HEK293 (cell line): ENCODE measurements around the gene TSPAN14.

ENCODE experiments used
- CTCF ChIA-PET: fragments of 350-600 bp; formaldehyde crosslinking; extraction: SDS; loops from one replicate; lab custom pipeline; 2021; ENCODE audit warnings: antibody characterized with exemption; lab: Yijun Ruan, JAX
- POLR2A ChIA-PET: fragments of 300-600 bp; formaldehyde crosslinking; extraction: SDS; loops from one replicate; lab custom pipeline; 2020; ENCODE audit warnings: antibody characterized with exemption, inconsistent platforms; lab: Yijun Ruan, JAX
- H3K27ac ChIP-seq: fragments of 200-500 bp; sonication (Bioruptor generic); 2 replicates; pipeline ENCODE4 v1.5.1; 2014; ENCODE audit warnings: low read depth, low read length, control low read depth, inconsistent platforms; ENCODE audit errors: extremely low read depth
- H3K36me3 ChIP-seq, 2 experiments: fragments of 200-500 bp in 1 of 2; sonication (Bioruptor generic) in 1 of 2; 1 replicate in 1 of 2; 2 replicates in 1 of 2; pipeline ENCODE4 v1.5.1; 2014 to 2017; ENCODE audit warnings: inconsistent platforms in 2 of 2, low read length in 2 of 2; ENCODE audit not compliant: control insufficient read depth in 2 of 2, insufficient read depth in 1 of 2
- H3K4me1 ChIP-seq: fragments of 200-500 bp; sonication (Bioruptor generic); 2 replicates; pipeline ENCODE4 v1.5.1; 2014; ENCODE audit warnings: mild to moderate bottlenecking, low read length, inconsistent platforms; ENCODE audit not compliant: control insufficient read depth, insufficient read depth
- H3K4me3 ChIP-seq: 2 replicates; pipeline ENCODE4 v1.5.1; 2011; ENCODE audit warnings: low read depth, mild to moderate bottlenecking, control low read depth, low read length, moderate library complexity
- H3K9me3 ChIP-seq: fragments of 200-500 bp; sonication (Bioruptor generic); 2 replicates; pipeline ENCODE4 v1.5.1; 2014; ENCODE audit warnings: low read depth, low read length, inconsistent platforms; ENCODE audit not compliant: control insufficient read depth, insufficient read depth
- MEIS1 ChIP-seq: sonication (generic); formaldehyde crosslinking; IDR thresholded peaks from 2 replicates; pipeline ENCODE4 v1.8.1; 2022; ENCODE audit warnings: missing genetic modification reagents, mild to moderate bottlenecking, borderline replicate concordance
- ZNF202 ChIP-seq: fragments of 450-650 bp; formaldehyde crosslinking; IDR thresholded peaks from 2 replicates; pipeline ENCODE4 v1.5.1; 2016; ENCODE audit warnings: missing biosample characterization, missing genetic modification characterization, borderline replicate concordance
- ZNF23 ChIP-seq: fragments of 450-650 bp; formaldehyde crosslinking; IDR thresholded peaks from 2 replicates; pipeline ENCODE4 v1.5.1; 2016; ENCODE audit warnings: missing biosample characterization, missing genetic modification characterization, borderline replicate concordance
- ZNF341 ChIP-seq: fragments of 450-650 bp; formaldehyde crosslinking; IDR thresholded peaks from 2 replicates; pipeline ENCODE4; 2016; ENCODE audit warnings: low read depth, missing biosample characterization, missing genetic modification characterization
- ZNF433 ChIP-seq: fragments of 450-650 bp; formaldehyde crosslinking; IDR thresholded peaks from 2 replicates; pipeline ENCODE4 v1.5.1; 2016; ENCODE audit warnings: missing biosample characterization, missing genetic modification characterization, low read depth
- ZNF549 ChIP-seq: fragments of 450-650 bp; IDR thresholded peaks from 2 replicates; pipeline ENCODE4 v1.5.1; 2018; ENCODE audit warnings: missing biosample characterization, missing genetic modification characterization, mild to moderate bottlenecking, inconsistent platforms, moderate library complexity
- TF ChIP-seq, protein P1 (sequence below): fragments of 450-650 bp; formaldehyde crosslinking; IDR thresholded peaks from 2 replicates; pipeline ENCODE4 v1.5.1; 2016; ENCODE audit warnings: missing biosample characterization, missing genetic modification characterization
- TF ChIP-seq, protein P2 (sequence below): fragments of 450-650 bp; formaldehyde crosslinking; IDR thresholded peaks from 2 replicates; pipeline ENCODE4 v1.5.1; 2016; ENCODE audit warnings: missing biosample characterization, missing genetic modification characterization
- TF ChIP-seq, protein P3 (sequence below): fragments of 450-650 bp; formaldehyde crosslinking; IDR thresholded peaks from 2 replicates; pipeline ENCODE4 v1.5.0; 2017; ENCODE audit warnings: missing biosample characterization, missing genetic modification characterization, borderline replicate concordance
- TF ChIP-seq, protein P4 (sequence below): fragments of 450-650 bp; formaldehyde crosslinking; IDR thresholded peaks from 2 replicates; pipeline ENCODE4 v1.5.1; 2016; ENCODE audit warnings: missing biosample characterization, missing genetic modification characterization

Gene TSPAN14

DNA sequence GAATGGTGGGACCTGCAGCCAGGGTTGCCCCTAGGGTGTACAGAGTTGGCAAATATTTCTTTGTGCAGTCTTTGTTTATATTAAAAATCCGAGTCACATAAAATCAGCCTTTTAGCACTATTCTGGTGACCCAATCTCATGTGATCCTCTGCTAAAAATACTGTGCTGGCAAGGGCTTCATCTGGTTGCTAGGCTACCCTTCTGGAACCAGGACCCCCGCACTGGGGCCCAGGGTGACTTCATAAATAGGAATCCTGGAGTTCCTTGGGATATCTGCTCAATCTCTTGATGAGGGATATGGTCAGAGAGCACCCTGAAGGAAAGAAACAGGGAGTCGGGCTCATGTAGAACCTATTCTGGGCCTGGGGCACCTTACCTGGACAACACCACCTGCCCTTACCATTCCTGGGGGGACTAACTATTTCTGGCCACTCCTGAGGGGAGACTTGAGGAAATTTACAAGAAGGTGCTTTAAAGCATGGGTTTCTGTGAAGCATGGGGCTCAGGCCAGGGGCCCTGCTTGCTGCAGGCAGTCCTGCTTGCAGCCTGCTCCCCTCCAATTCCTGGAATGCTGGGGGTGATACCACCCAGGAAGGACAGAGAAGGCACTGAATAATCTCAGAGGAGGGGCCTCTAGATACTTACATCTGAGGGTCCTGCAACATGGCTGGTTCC lies 128.3 kb downstream of the TSPAN14 start:
- ChIA-PET POLR2A (no interaction called here), CTCF (no interaction called here)
- H3K9me3 ChIP-seq: no peaks in the 10 kb centered on the region
- no peaks in the 10 kb centered on the region for H3K36me3 ChIP-seq
- no peaks in the 10 kb centered on the region for H3K4me1 ChIP-seq
- H3K27ac ChIP-seq: no peak overlapping the region
- no peak overlapping the region for H3K4me3 ChIP-seq
- TF ChIP-seq, protein P1, sequence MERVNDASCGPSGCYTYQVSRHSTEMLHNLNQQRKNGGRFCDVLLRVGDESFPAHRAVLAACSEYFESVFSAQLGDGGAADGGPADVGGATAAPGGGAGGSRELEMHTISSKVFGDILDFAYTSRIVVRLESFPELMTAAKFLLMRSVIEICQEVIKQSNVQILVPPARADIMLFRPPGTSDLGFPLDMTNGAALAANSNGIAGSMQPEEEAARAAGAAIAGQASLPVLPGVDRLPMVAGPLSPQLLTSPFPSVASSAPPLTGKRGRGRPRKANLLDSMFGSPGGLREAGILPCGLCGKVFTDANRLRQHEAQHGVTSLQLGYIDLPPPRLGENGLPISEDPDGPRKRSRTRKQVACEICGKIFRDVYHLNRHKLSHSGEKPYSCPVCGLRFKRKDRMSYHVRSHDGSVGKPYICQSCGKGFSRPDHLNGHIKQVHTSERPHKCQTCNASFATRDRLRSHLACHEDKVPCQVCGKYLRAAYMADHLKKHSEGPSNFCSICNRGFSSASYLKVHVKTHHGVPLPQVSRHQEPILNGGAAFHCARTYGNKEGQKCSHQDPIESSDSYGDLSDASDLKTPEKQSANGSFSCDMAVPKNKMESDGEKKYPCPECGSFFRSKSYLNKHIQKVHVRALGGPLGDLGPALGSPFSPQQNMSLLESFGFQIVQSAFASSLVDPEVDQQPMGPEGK (tag by site-specific recombination): no peak
- TF ChIP-seq, protein P2, sequence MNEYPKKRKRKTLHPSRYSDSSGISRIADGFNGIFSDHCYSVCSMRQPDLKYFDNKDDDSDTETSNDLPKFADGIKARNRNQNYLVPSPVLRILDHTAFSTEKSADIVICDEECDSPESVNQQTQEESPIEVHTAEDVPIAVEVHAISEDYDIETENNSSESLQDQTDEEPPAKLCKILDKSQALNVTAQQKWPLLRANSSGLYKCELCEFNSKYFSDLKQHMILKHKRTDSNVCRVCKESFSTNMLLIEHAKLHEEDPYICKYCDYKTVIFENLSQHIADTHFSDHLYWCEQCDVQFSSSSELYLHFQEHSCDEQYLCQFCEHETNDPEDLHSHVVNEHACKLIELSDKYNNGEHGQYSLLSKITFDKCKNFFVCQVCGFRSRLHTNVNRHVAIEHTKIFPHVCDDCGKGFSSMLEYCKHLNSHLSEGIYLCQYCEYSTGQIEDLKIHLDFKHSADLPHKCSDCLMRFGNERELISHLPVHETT (tag by site-specific recombination): no peak
- TF ChIP-seq ZNF341 (tag by site-specific recombination) (no peak), MEIS1 (CRISPR knock-in tag) (no peak), ZNF549 (tag by site-specific recombination) (no peak), ZNF433 (tag by site-specific recombination) (no peak), ZNF202 (tag by site-specific recombination) (no peak), ZNF23 (tag by site-specific recombination) (no peak)
- TF ChIP-seq, protein P3, sequence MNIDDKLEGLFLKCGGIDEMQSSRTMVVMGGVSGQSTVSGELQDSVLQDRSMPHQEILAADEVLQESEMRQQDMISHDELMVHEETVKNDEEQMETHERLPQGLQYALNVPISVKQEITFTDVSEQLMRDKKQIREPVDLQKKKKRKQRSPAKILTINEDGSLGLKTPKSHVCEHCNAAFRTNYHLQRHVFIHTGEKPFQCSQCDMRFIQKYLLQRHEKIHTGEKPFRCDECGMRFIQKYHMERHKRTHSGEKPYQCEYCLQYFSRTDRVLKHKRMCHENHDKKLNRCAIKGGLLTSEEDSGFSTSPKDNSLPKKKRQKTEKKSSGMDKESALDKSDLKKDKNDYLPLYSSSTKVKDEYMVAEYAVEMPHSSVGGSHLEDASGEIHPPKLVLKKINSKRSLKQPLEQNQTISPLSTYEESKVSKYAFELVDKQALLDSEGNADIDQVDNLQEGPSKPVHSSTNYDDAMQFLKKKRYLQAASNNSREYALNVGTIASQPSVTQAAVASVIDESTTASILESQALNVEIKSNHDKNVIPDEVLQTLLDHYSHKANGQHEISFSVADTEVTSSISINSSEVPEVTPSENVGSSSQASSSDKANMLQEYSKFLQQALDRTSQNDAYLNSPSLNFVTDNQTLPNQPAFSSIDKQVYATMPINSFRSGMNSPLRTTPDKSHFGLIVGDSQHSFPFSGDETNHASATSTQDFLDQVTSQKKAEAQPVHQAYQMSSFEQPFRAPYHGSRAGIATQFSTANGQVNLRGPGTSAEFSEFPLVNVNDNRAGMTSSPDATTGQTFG (tag by site-specific recombination): no peak
- TF ChIP-seq, protein P4, sequence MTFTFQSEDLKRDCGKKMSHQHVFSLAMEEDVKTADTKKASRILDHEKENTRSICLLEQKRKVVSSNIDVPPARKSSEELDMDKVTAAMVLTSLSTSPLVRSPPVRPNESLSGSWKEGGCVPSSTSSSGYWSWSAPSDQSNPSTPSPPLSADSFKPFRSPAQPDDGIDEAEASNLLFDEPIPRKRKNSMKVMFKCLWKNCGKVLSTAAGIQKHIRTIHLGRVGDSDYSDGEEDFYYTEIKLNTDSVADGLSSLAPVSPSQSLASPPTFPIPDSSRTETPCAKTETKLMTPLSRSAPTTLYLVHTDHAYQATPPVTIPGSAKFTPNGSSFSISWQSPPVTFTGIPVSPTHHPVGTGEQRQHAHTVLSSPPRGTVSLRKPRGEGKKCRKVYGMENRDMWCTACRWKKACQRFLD (tag by site-specific recombination): no peak
